Spleen (tissue), 7 donors: ENCODE data around the gene PDLIM7.

Source experiments
- CTCF ChIP-seq, 11 experiments: fragments of 200-600 bp in 7 of 11; fragments of 450-650 bp in 4 of 11; sonication (generic) in 4 of 11; IDR thresholded peaks in 8 of 11; conservative IDR thresholded peaks in 3 of 11; 1 replicate in 7 of 11; 2 replicates in 4 of 11; pipeline versions ENCODE4 v1.4.0 to v1.8.0; 2016 to 2021; ENCODE audit warnings: antibody characterized with exemption in 11 of 11, inconsistent platforms in 4 of 11, mild to moderate bottlenecking in 1 of 11
- POLR2A ChIP-seq, 3 donors: fragments of 450-650 bp; IDR thresholded peaks; one replicate each; pipeline ENCODE4 v1.5.1; 2017; ENCODE audit warnings: antibody characterized with exemption in 3 of 3, mild to moderate bottlenecking in 1 of 3
- POLR2AphosphoS5 ChIP-seq, 3 donors: sonication (generic); formaldehyde crosslinking; IDR thresholded peaks; one replicate each; pipeline ENCODE4 v1.5.1; 2017; ENCODE audit warnings: antibody characterized with exemption in 3 of 3
- donor health status: DM: no; HTN: no; CAD: no; lungs with moderate emphysema.
- donor health status: DM: no; HTN: no; CAD: no.
- donor health status: DM: no; HTN: no; CAD: no.

DNA sequence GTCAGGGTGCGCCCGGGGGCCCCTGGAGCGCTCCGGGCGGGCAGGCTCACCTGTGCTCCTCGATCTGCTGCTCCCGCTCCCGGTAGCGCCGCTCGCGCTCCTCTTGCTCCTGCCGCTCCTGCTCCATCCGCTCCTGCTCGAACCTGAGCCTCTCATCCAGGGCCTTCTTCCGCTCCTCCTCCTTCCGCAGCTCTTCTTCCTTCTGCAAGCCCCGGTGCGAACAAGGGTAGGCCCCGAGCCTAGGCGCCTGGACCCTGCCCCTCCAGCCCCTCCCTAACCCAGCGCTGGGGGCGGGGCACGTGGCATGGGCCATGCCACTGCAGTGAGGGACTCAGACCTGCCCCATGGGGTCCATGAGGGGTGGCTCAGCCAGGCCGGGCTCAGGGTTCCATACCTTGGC lies 30.5 kb downstream of the PDLIM7 start:
- TF ChIP-seq CTCF (IDR thresholded peaks at IDR 0.05 in 8 of 11, conservative IDR thresholded peaks at IDR 0.05 in 3 of 11) (no peak), POLR2A (IDR thresholded peaks at IDR 0.05) (no peak), POLR2AphosphoS5 (IDR thresholded peaks at IDR 0.05) (no peak)
